Measurements from ENCODE around the gene CHRNA9.
"Not testable (repeated sequence)": the region's sequence is repeated elsewhere in the genome, so short reads cannot be mapped to it uniquely, and the experiment has no call there.

The CHRNA9 gene

GRCh38 chr4:40334591-40335524 lies at the start of gene CHRNA9:
Gene CHRNA9 (plus strand): TSS chr4:40335333. CDS start chr4:40335468, 135 bp downstream.
- no peak for DNase-seq

DNA sequence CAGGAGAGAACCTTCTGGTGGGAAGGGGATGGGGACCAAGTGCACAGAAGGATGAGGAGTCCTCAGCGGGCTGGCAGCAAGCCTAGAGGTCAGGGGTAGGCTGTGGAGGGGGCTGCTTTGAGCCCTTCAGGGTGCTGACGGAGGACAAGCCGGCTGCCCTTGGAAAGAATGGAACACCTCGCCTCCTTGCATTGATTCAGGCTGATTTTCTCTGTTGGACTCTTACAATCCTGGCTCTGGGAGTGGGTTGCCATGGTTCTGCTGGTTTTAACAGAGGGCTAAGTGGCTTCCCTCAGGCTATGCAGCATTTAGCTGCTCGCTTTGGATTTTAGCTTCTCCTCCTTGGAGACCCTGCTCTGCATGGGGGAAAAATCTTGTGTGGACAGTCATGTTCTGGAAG lies 49.4 kb upstream of the CHRNA9 start:
- no peak for DNase-seq

- DNase-seq = no peak
Observed at GRCh38 chr4:40288566-40288965, 46.6 kb upstream of the CHRNA9 start.

- no peak for DNase-seq
Observed at GRCh38 chr4:40289366-40290188, 45.6 kb upstream of the CHRNA9 start.

GRCh38 chr4:40290611-40291186 lies 44.4 kb upstream of the CHRNA9 start:
- DNase-seq = not testable (repeated sequence)

GRCh38 chr4:40292313-40292759 lies 42.8 kb upstream of the CHRNA9 start:
- no peak for DNase-seq

DNA sequence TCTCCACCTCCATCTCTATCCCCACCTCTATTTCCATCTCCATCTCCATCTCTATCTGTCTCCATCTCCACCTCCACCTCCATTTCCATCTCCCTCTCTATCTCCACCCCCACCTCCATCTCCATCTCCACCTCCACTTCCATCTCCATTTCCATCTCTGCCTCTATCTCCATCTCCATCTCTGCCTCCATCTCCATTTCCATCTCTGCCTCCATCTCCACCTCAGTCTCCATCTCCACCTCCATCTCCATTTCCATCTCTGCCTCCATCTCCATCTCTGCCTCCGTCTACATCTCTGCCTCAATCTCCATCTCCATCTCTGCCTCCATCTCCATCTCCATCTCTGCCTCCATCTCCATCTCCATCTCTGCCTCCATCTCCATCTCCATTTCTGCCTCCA lies 40.8 kb upstream of the CHRNA9 start:
- DNase-seq = no peak

DNA sequence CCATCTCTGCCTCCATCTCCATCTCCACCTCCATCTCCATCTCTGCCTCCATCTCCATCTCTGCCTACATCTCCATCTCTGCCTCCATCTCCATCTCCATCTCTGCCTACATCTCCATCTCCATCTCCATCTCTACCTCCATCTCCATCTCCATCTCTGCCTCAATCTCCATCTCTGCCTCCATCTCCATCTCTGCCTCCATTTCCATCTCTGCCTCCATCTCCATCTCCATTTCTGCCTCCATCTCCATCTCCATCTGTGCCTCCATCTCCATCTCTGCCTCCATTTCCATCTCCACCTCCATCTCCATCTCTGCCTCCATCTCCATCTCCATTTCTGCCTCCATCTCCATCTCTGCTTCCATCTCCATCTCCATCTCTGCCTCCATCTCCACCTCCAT lies 40.1 kb upstream of the CHRNA9 start:
- not testable (repeated sequence) for DNase-seq

DNA sequence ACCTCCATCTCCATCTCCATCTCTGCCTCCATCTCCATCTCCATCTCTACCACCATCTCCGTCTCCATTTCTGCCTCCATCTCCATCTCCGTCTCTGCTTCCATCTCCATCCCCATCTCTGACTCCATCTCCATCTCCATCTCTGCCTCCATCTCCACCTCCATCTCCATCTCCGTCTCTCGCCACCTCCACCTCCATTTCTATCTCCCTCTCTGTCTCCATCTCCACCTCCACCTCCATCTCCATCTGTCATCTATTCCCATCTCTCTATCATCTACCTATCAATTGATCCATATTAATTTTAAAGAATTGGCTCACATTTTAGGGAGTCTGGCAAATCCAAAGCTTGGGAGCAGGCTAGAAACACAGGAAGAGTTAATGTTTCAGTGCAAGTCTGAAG lies 39.6 kb upstream of the CHRNA9 start:
- no peak for DNase-seq

DNA sequence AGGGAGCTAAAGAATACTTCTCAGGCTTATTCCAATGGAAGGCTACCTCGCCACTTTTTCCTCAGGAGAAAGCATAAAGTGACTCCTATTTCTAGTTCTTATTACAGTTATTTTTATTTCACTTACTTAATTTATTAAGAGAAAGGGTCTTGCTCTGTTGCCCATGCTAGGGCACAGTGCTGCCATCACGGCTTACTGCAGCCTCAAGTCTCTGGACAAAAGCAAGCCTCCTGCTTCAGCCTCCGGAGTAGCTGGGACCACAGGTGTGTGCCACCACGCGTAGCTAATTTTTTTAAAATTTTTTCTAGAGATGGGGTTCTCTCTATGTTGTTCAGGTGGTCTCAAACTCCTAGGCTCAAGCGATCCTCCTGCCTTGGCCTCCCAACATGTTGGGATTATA lies 36.0 kb upstream of the CHRNA9 start:
- no peak for DNase-seq

GRCh38 chr4:40299811-40300292 lies 35.3 kb upstream of the CHRNA9 start:
- no peak for DNase-seq

DNA sequence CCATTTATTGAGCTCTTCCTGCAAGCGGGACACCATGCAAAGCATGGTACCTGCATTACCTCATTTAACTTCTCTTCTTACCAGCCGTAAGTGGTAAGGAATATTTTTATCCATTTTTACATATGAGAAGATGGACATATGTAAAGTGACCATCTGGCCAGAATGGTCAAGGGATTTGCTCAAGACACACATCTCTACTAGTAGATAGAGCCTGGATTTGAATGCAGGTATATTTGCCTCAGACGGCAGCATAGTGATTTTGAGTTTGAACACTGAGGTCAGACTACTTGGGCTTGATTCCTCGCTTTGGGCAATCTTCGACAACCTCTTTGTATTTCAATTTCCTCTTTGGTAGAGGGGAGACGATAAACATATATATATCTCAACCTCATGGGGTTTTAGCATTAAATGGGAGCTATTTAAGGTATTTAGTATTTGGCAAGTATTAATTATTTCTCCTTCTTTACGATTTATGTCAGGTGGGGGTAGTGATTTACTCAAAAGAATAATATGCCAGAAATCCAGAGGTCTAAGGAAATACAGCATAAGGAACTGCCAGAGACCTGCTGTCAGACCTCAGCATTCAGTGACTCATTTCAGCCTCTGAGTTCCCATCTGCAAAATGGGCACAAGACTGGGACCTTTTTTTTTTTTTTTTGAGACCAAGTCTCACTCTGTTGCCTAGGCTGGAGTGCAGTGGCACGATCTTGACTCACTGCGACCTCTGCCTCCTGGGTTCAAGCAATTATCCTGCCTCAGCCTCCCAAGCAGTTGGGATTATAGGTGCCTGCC lies 34.6 kb upstream of the CHRNA9 start:
- DNase-seq = no peak

DNA sequence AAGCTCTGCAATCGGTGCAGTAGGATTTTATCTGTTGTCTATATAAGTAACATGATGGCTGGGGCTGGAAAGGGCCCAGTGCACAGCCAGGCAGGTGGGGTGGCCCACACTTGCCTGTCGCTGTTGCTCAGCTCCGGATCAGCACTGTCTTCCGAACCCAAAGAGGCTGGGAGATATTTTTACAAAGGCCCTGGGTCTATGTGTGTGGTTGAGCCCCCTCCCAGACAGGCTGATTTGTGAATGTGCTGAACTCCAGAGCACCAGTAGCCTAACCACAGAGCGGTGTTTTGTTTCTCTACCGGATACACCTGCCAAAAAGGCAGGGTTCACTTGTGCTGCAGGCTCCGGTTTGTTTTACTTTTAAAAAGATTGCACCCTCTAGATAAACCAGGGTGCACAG lies 33.5 kb upstream of the CHRNA9 start:
- DNase-seq = peak; percentile 38

- no peak for DNase-seq
Observed at GRCh38 chr4:40303751-40304150, 31.4 kb upstream of the CHRNA9 start.

- DNase-seq = peak; percentile 62
Observed at GRCh38 chr4:40305328-40306170, 29.6 kb upstream of the CHRNA9 start.

DNA sequence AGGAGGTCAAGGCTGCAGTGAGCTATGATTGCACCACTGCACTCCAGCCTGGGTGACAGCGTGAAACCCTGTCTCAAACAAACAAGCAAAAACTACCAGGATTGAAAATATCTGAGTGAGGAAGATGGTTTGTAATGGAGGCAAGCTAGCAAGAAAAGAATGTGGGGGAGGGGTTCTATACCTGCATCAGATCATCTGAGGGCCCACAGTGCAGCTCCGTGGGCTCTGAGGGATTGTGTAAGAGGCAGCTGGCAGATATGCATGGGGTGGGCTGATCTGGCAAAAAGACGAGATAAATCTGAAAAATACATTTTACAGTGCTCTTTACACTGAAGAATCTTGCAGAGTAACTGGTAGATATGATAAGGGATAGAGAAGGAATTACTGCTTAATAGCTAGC lies 28.9 kb upstream of the CHRNA9 start:
- DNase-seq = no peak

GRCh38 chr4:40306976-40307375 lies 28.2 kb upstream of the CHRNA9 start:
- no peak for DNase-seq

- peak; percentile 63 for DNase-seq
Observed at GRCh38 chr4:40307627-40308497, 27.3 kb upstream of the CHRNA9 start.

GRCh38 chr4:40308528-40309122 lies 26.5 kb upstream of the CHRNA9 start:
- DNase-seq = no peak

- DNase-seq = peak; percentile 90
Observed at GRCh38 chr4:40309250-40309774, 25.8 kb upstream of the CHRNA9 start.

Measured in activated naive CD4-positive, alpha-beta T cell treated with anti-CD3 and anti-CD28 coated beads, Interleukin-2, amount 50 U/mL, for 16 hours (primary cell).